ENCODE data around the gene PRPSAP2. TPM values are rescaled to one million over a fixed set of nuclear protein-coding genes. Genes with fewer than 3 reads are reported as not detected.

Gene PRPSAP2
- total and polyA plus RNA-seq, 2 donors (not counting 1 experiment from before 2014, with no cell fraction given) = 27.1 to 58.8 TPM

GRCh38 chr17:18896947-18897346 lies 39.0 kb downstream of the PRPSAP2 start:
- Histone ChIP-seq H3K4me1 (ENCODE audit: control insufficient read depth in 2 of 2, insufficient read depth in 2 of 2, low read length in 2 of 2) (peaks cover 33% of the 10 kb centered on the region in 2 donors), H3K27ac (ENCODE audit: low read length in 2 of 2) (no peak overlapping the region), H4K20me1 (ENCODE audit: control insufficient read depth, insufficient read depth, low read length, poor library complexity, severe bottlenecking) (peaks cover 7% of the 10 kb centered on the region), H3K4me2 (replicated peaks; ENCODE audit: low read depth, low read length, poor library complexity, severe bottlenecking) (no peak overlapping the region), H2AFZ (ENCODE audit: insufficient read depth, low read depth, low read length, poor library complexity, severe bottlenecking) (no peak overlapping the region), H3K27me3 (replicated peaks in 1 of 4; ENCODE audit: control extremely low read depth in 1 of 4, control insufficient read depth in 3 of 4, insufficient read depth in 4 of 4, low read length in 3 of 4) (no peaks in the 10 kb centered on the region), H3K36me3 (replicated peaks in 1 of 2; ENCODE audit: control extremely low read depth in 1 of 2, control insufficient read depth in 1 of 2, extremely low read depth in 1 of 2, insufficient read depth in 2 of 2, low read length in 1 of 2) (peaks cover 7 to 14% of the 10 kb centered on the region in 2 experiments), H3K79me2 (ENCODE audit: control insufficient read depth, insufficient read depth, low read length) (peaks cover 30% of the 10 kb centered on the region), H3K9ac (ENCODE audit: low read length) (no peak overlapping the region), H3K4me3 (ENCODE audit: control extremely low read depth in 1 of 5, extremely low read depth in 1 of 5, insufficient read depth in 1 of 5, low read depth in 2 of 5, low read length in 4 of 5) (no peak overlapping the region), H3K9me3 (ENCODE audit: control extremely low read depth in 1 of 3, control insufficient read depth in 2 of 3, insufficient read depth in 1 of 3, low read length in 2 of 3) (peaks cover 0 to 3% (median 0%) of the 10 kb centered on the region in 3 donors)
- no peak for TF ChIP-seq EZH2 (IDR thresholded peaks at IDR 0.05; ENCODE audit: borderline replicate concordance, insufficient read depth, low read depth, low read length, poor library complexity, severe bottlenecking)
- TF ChIP-seq CTCF (IDR thresholded peaks at IDR 0.05) = no peak
- WGBS (ENCODE audit: insufficient coverage) = 100% methylated on average over 1 of the region's 2 CpGs
- intact Hi-C loops (cut with micrococcal nuclease) = no loop called here
- Mint-ChIP-seq H3K4me1 (peaks cover 33% of the 10 kb centered on the region), H3K9me3 (ENCODE audit: insufficient read depth) (no peaks in the 10 kb centered on the region), H3K4me3 (no peak overlapping the region), H3K27ac (no peak overlapping the region), H3K27me3 (no peaks in the 10 kb centered on the region)
- DNase-seq (no peak), ATAC-seq (ENCODE audit: low read depth) (no peak)
- ChIA-PET CTCF (interaction anchor here (0.7 to 3.3 kb wide), 3 partner anchors 14 to 64 kb away, joined by 3 to 14 read pairs (median 6); no protein-coding TSS in a partner anchor), POLR2A (no interaction called here)

- H3K4me1 Mint-ChIP-seq = peaks cover 36% of the 10 kb centered on the region
Measured at GRCh38 chr17:18904482-18904881, 46.6 kb downstream of the PRPSAP2 start.

More at GRCh38 chr17:18904482-18904881, 46.6 kb downstream of the PRPSAP2 start:
- no peak overlapping the region for H2AFZ ChIP-seq (ENCODE audit: insufficient read depth, low read depth, low read length, poor library complexity, severe bottlenecking)
- no peak overlapping the region for H3K9ac ChIP-seq (ENCODE audit: low read length)
- peaks cover 30 to 35% of the 10 kb centered on the region in 2 donors for H3K4me1 ChIP-seq (ENCODE audit: control insufficient read depth in 2 of 2, insufficient read depth in 2 of 2, low read length in 2 of 2)
- no peak overlapping the region for H3K4me2 ChIP-seq (replicated peaks; ENCODE audit: low read depth, low read length, poor library complexity, severe bottlenecking)
- ATAC-seq (ENCODE audit: low read depth) (no peak), DNase-seq (no peak)
- Mint-ChIP-seq H3K4me3 (no peak overlapping the region), H3K9me3 (ENCODE audit: insufficient read depth) (no peaks in the 10 kb centered on the region), H3K27me3 (no peaks in the 10 kb centered on the region), H3K27ac (no peak overlapping the region)
- no peaks in the 10 kb centered on the region for H3K27me3 ChIP-seq (replicated peaks in 1 of 4; ENCODE audit: control extremely low read depth in 1 of 4, control insufficient read depth in 3 of 4, insufficient read depth in 4 of 4, low read length in 3 of 4)
- TF ChIP-seq CTCF (IDR thresholded peaks at IDR 0.05) (no peak), EZH2 (IDR thresholded peaks at IDR 0.05; ENCODE audit: borderline replicate concordance, insufficient read depth, low read depth, low read length, poor library complexity, severe bottlenecking) (no peak)
- peaks cover 9% of the 10 kb centered on the region for H4K20me1 ChIP-seq (ENCODE audit: control insufficient read depth, insufficient read depth, low read length, poor library complexity, severe bottlenecking)
- peaks cover 38% of the 10 kb centered on the region for H3K79me2 ChIP-seq (ENCODE audit: control insufficient read depth, insufficient read depth, low read length)
- H3K9me3 ChIP-seq (ENCODE audit: control extremely low read depth in 1 of 3, control insufficient read depth in 2 of 3, insufficient read depth in 1 of 3, low read length in 2 of 3) = peaks cover 0 to 1% (median 0%) of the 10 kb centered on the region in 3 donors
- H3K4me3 ChIP-seq (ENCODE audit: control extremely low read depth in 1 of 5, extremely low read depth in 1 of 5, insufficient read depth in 1 of 5, low read depth in 2 of 5, low read length in 4 of 5) = no peak overlapping the region
- H3K27ac ChIP-seq (ENCODE audit: low read length in 2 of 2) = no peak overlapping the region
- H3K36me3 ChIP-seq (replicated peaks in 1 of 2; ENCODE audit: control extremely low read depth in 1 of 2, control insufficient read depth in 1 of 2, extremely low read depth in 1 of 2, insufficient read depth in 2 of 2, low read length in 1 of 2) = peaks cover 0 to 14% of the 10 kb centered on the region in 2 experiments
- ChIA-PET POLR2A (no interaction called here), CTCF (interaction anchor here (1.0 kb wide), 1 partner anchor 22 kb away, joined by 3 read pairs; no protein-coding TSS in a partner anchor)
- 97% methylated on average over 4 of the region's 5 CpGs for WGBS (ENCODE audit: insufficient coverage)
- intact Hi-C loops (cut with micrococcal nuclease) = loop anchor here (10.0 kb wide), 1 partner anchor 50 kb away; the partner anchor contains the start of gene PRPSAP2

Data from B cell (primary cell).